Endothelial cell of umbilical vein (primary cell): ENCODE measurements around the gene ADAMTS12. TPM values are rescaled to one million over a fixed set of nuclear protein-coding genes. Genes with fewer than 3 reads are reported as not detected.

Experiments
- BruUV-seq: library from RNA; stranded (reverse); fragments of 400-500 nt; replicated peaks from 2 replicates; lab custom pipeline; 2021; lab: Mats Ljungman, UMichigan
- CTCF ChIA-PET: fragments of 300-600, 350-600 bp; sonication (Branson Sonifier 250); formaldehyde crosslinking; loops from one replicate; lab custom pipeline; 2021; ENCODE audit warnings: antibody characterized with exemption, inconsistent platforms; lab: Charles Lee
- POLR2A ChIA-PET: fragments of 300-600, 350-600 bp; sonication (Branson Sonifier 250); formaldehyde crosslinking; loops from one replicate; lab custom pipeline; 2021; ENCODE audit warnings: antibody characterized with exemption, inconsistent platforms; lab: Charles Lee
- DNase-seq: peaks from one replicate; pipeline ENCODE4 v3.0.0-alpha.2; 2011; ENCODE audit warnings: low read depth, low spot score
- FAIRE-seq: peaks from 2 replicates; lab custom pipeline; 2011; peaks lifted over from hg19 to GRCh38; lab: Jason Lieb, UNC
- H2AFZ ChIP-seq: 2 replicates; pipeline ENCODE4 v1.6.0; 2012; ENCODE audit warnings: low read depth, low read length, control low read depth, inconsistent platforms
- H3K27ac ChIP-seq: 2 replicates; pipeline ENCODE4 v1.5.1; 2011; ENCODE audit warnings: low read depth, mild to moderate bottlenecking, control low read depth, low read length, moderate library complexity; ENCODE audit not compliant: insufficient read depth
- H3K27me3 ChIP-seq, 2 experiments: 2 replicates each; pipeline versions ENCODE4 v1.6.0 to v1.6.1; 2011; ENCODE audit warnings: low read length in 2 of 2, mixed read lengths in 1 of 2; ENCODE audit not compliant: control insufficient read depth in 2 of 2, insufficient read depth in 2 of 2
- H3K36me3 ChIP-seq, 2 experiments: 2 replicates in 1 of 2; 3 replicates in 1 of 2; pipeline ENCODE4 v1.5.1; 2011; ENCODE audit warnings: low read length in 2 of 2, mild to moderate bottlenecking in 1 of 2, moderate library complexity in 1 of 2; ENCODE audit not compliant: control insufficient read depth in 2 of 2, insufficient read depth in 2 of 2; ENCODE audit errors: extremely low read depth in 1 of 2
- H3K4me1 ChIP-seq: 3 replicates; pipeline ENCODE4 v1.5.1; 2011; ENCODE audit warnings: mild to moderate bottlenecking, low read length; ENCODE audit not compliant: control insufficient read depth, insufficient read depth; ENCODE audit errors: extremely low read depth
- H3K4me2 ChIP-seq: 2 replicates; pipeline ENCODE4 v1.6.1; 2011; ENCODE audit warnings: low read length, control low read depth, mixed read lengths; ENCODE audit not compliant: insufficient read depth
- H3K4me3 ChIP-seq, 3 experiments: fragments of 200-600 bp in 1 of 3; sonication (generic), shearing (Covaris generic) in 1 of 3; replicated peaks in 1 of 3; 2 replicates each; pipeline ENCODE4 v1.5.1; 2011 to 2016; ENCODE audit warnings: control low read depth in 3 of 3, low read length in 3 of 3, mild to moderate bottlenecking in 2 of 3, inconsistent platforms in 1 of 3, low read depth in 1 of 3, moderate library complexity in 1 of 3; ENCODE audit not compliant: insufficient read depth in 1 of 3
- H3K79me2 ChIP-seq: 2 replicates; pipeline ENCODE4 v1.6.0; 2012; ENCODE audit warnings: low read length, inconsistent platforms; ENCODE audit not compliant: control insufficient read depth, insufficient read depth
- H3K9ac ChIP-seq: replicated peaks from 2 replicates; pipeline ENCODE3; 2011; ENCODE audit warnings: low read length, control low read depth; ENCODE audit not compliant: insufficient read depth; ENCODE audit errors: extremely low read depth
- H3K9me1 ChIP-seq: replicated peaks from 3 replicates; pipeline ENCODE4 v1.6.0; 2011; ENCODE audit warnings: mild to moderate bottlenecking, low read length; ENCODE audit not compliant: control insufficient read depth, insufficient read depth; ENCODE audit errors: extremely low read depth
- H3K9me3 ChIP-seq: replicated peaks from 2 replicates; pipeline ENCODE4 v1.5.1; 2012; ENCODE audit warnings: low read length, inconsistent platforms; ENCODE audit not compliant: control insufficient read depth, insufficient read depth
- H4K20me1 ChIP-seq: replicated peaks from 2 replicates; pipeline ENCODE3; 2011; ENCODE audit warnings: mild to moderate bottlenecking, low read length; ENCODE audit not compliant: control insufficient read depth, insufficient read depth; ENCODE audit errors: extremely low read depth
- CTCF ChIP-seq, 2 donors: IDR thresholded peaks; 1 replicate in 1 of 2; 2 replicates in 1 of 2; pipeline ENCODE4 v1.5.1; 2011; ENCODE audit warnings: low read length in 2 of 2, mild to moderate bottlenecking in 2 of 2, moderate library complexity in 2 of 2, control low read depth in 1 of 2, inconsistent platforms in 1 of 2, low read depth in 1 of 2; ENCODE audit not compliant: insufficient read depth in 1 of 2; ENCODE audit errors: extremely low read depth in 1 of 2
- EZH2 ChIP-seq: IDR thresholded peaks from 2 replicates; pipeline ENCODE4 v1.6.1; 2012; ENCODE audit warnings: borderline replicate concordance, low read depth, mild to moderate bottlenecking, moderate library complexity, low read length, inconsistent platforms; ENCODE audit not compliant: severe bottlenecking
- FOS ChIP-seq: IDR thresholded peaks from 2 replicates; pipeline ENCODE4 v1.6.1; 2011; ENCODE audit warnings: mild to moderate bottlenecking, low read length, moderate library complexity, borderline replicate concordance; ENCODE audit not compliant: insufficient read depth
- GATA2 ChIP-seq: IDR thresholded peaks from 2 replicates; pipeline ENCODE4 v1.7.0; 2011; ENCODE audit warnings: low read depth, mild to moderate bottlenecking, moderate library complexity, mixed read lengths, low read length; ENCODE audit not compliant: insufficient read length, insufficient read depth
- JUN ChIP-seq: IDR thresholded peaks from 2 replicates; pipeline ENCODE4 v1.6.1; 2011; ENCODE audit warnings: borderline replicate concordance, low read depth; ENCODE audit not compliant: insufficient read length, insufficient read depth
- MYC ChIP-seq: IDR thresholded peaks from one replicate; pipeline ENCODE4 v1.6.1; 2011; ENCODE audit warnings: mild to moderate bottlenecking, low read depth, low read length
- POLR2A ChIP-seq: IDR thresholded peaks from 2 replicates; pipeline ENCODE4 v1.6.1; 2012; ENCODE audit warnings: low read depth, mild to moderate bottlenecking, control low read depth, low read length
- POLR2AphosphoS5 ChIP-seq: IDR thresholded peaks from 2 replicates; pipeline ENCODE4 v1.6.1; 2012; ENCODE audit warnings: low read depth, mild to moderate bottlenecking, control low read depth, low read length, moderate library complexity; ENCODE audit not compliant: insufficient read depth
- dilution Hi-C: fragments of 300-500 bp; cut with MboI; formaldehyde crosslinking; loops from one replicate; pipeline ENCODE4 v1.15.0; 2019; ENCODE audit warnings: low sequenced_read_pairs; ENCODE audit not compliant: extremely low pct_ligation_motif_present
- intact Hi-C: fragments of 100-400 bp; cut with micrococcal nuclease; formaldehyde crosslinking; loops from one replicate; pipeline ENCODE4 v1.10.0; 2022
- polyA plus RNA-seq, 4 experiments: library from polyadenylated mRNA; depleted of rRNA in 3 of 4; stranded (reverse) in 3 of 4; unstranded in 1 of 4; fragments of >200 nt; gene quantifications; 2 replicates each; pipeline versions ENCODE4 v1.2.1 to v1.2.3, GENCODE V29; 2011 to 2012; ENCODE audit warnings: missing spikeins in 1 of 4
- total RNA-seq: library from RNA; stranded (reverse); gene quantifications from 2 replicates; pipeline ENCODE4 v1.2.3, GENCODE V29; 2021
- TF ChIP-seq, protein P1 (sequence below): IDR thresholded peaks from 2 replicates; pipeline ENCODE4 v1.6.1; 2011; ENCODE audit not compliant: insufficient read depth, insufficient read length

ADAMTS12 gene
- total and polyA plus RNA-seq, 2 donors (not counting 3 experiments of a cell fraction or from before 2014, with no cell fraction given), result 0.88 TPM; not detected in 1

DNA sequence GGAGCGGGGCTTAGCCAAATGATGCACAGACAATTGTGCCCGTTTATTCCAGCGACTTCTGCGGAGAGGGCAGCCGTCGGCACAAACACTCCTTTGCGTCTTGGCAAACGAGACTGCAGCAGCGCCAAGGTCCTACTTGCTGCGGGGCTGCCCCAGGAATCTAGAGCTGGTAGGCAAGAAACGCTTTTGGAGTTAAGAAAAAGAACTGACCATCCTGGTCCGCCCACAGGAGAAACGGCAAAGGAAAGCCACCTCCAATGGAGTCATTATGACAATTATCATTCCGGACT is 46.7 kb upstream of the ADAMTS12 start:
- BruUV-seq, result no TSS peak
- no peak overlapping the region for H3K27ac ChIP-seq
- DNase-seq, result no peak
- ChIA-PET CTCF (interaction anchor here (2.5 kb wide), 1 partner anchor 349 kb away, joined by 10 read pairs; no protein-coding TSS in a partner anchor), POLR2A (no interaction called here)
- H3K4me3 ChIP-seq, result no peak overlapping the region
- intact Hi-C loops (no loop called here), dilution Hi-C loops (no loop called here)
- H3K4me1 ChIP-seq, result peaks cover 14% of the 10 kb centered on the region
- H3K79me2 ChIP-seq, result no peaks in the 10 kb centered on the region
- TF ChIP-seq FOS (no peak), POLR2AphosphoS5 (no peak), POLR2A (no peak), JUN (no peak), GATA2 (no peak), CTCF (IDR thresholded peaks at IDR 0.05; ENCODE audit: extremely low read depth in 1 of 2, insufficient read depth in 1 of 2, low read depth in 1 of 2, low read length in 2 of 2) (no peak), MYC (no peak), EZH2 (no peak)
- TF ChIP-seq, protein P1, sequence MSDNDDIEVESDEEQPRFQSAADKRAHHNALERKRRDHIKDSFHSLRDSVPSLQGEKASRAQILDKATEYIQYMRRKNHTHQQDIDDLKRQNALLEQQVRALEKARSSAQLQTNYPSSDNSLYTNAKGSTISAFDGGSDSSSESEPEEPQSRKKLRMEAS, result no peak
- no peaks in the 10 kb centered on the region for H4K20me1 ChIP-seq
- no peak overlapping the region for H3K4me2 ChIP-seq
- H3K9me1 ChIP-seq, result no peaks in the 10 kb centered on the region
- FAIRE-seq, result no peak
- H3K27me3 ChIP-seq, result peaks cover 42 to 49% of the 10 kb centered on the region in 2 experiments
- no peak overlapping the region for H3K9ac ChIP-seq
- H3K9me3 ChIP-seq, result no peaks in the 10 kb centered on the region
- no peak overlapping the region for H2AFZ ChIP-seq
- H3K36me3 ChIP-seq, result no peaks in the 10 kb centered on the region
